Dendritic cell treated with granulocyte-macrophage colony-stimulating factor and Interleukin-4, amounts not matched to agents 40 ng/mL and 50 ng/mL, for 4 days (primary cell): ENCODE results near the gene QSOX2.

Experiments used
- H3K27ac Mint-ChIP-seq: one replicate; pipeline ENCODE4 v1.8.0; 2022; ENCODE audit warnings: mild to moderate bottlenecking, mixed read lengths
- H3K27me3 Mint-ChIP-seq: one replicate; pipeline ENCODE4 v1.8.0; 2022; ENCODE audit warnings: mild to moderate bottlenecking, mixed read lengths
- H3K36me3 Mint-ChIP-seq: one replicate; pipeline ENCODE4 v1.8.0; 2022; ENCODE audit warnings: low read depth, mixed read lengths
- H3K4me1 Mint-ChIP-seq: one replicate; pipeline ENCODE4 v1.8.0; 2022; ENCODE audit warnings: low read depth, mixed read lengths
- H3K4me3 Mint-ChIP-seq: one replicate; pipeline ENCODE4 v1.8.0; 2022; ENCODE audit warnings: mild to moderate bottlenecking, moderate library complexity, mixed read lengths
- H3K9me3 Mint-ChIP-seq: one replicate; pipeline ENCODE4 v1.8.0; 2022; ENCODE audit warnings: mixed read lengths
- intact Hi-C: fragments of 100-400 bp; cut with micrococcal nuclease; formaldehyde crosslinking; loops from one replicate; pipeline ENCODE4 v1.15.0; 2022

QSOX2 gene

GRCh38 chr9:136245219-136246150 is at the start of gene QSOX2:
TSS of gene QSOX2 (minus strand) at chr9:136245812. CDS start at chr9:136245803, 9 bp downstream.
- intact Hi-C loops: loop anchor here (1.0 kb wide), 2 partner anchors 13 to 22 kb away; no protein-coding TSS in a partner anchor
- Mint-ChIP-seq H3K27ac (peak within 1 kb of the TSS; percentile 67), H3K9me3 (no peaks in the 10 kb centered on the region), H3K4me3 (peak within 1 kb of the TSS; percentile 79), H3K4me1 (peaks cover 40% of the 10 kb centered on the region), H3K36me3 (no peaks in the 10 kb centered on the region), H3K27me3 (peaks cover 13% of the 10 kb centered on the region)

- H3K27me3 Mint-ChIP-seq: peaks cover 6% of the 10 kb centered on the region
- no peaks in the 10 kb centered on the region for H3K36me3 Mint-ChIP-seq
- no peaks in the 10 kb centered on the region for H3K9me3 Mint-ChIP-seq
- no peaks in the 10 kb centered on the region for H3K4me1 Mint-ChIP-seq
- no peak overlapping the region for H3K27ac Mint-ChIP-seq
- no peak overlapping the region for H3K4me3 Mint-ChIP-seq
- intact Hi-C loops: no loop called here
Observed at GRCh38 chr9:136295055-136295454, 49.4 kb upstream of the QSOX2 start.

DNA sequence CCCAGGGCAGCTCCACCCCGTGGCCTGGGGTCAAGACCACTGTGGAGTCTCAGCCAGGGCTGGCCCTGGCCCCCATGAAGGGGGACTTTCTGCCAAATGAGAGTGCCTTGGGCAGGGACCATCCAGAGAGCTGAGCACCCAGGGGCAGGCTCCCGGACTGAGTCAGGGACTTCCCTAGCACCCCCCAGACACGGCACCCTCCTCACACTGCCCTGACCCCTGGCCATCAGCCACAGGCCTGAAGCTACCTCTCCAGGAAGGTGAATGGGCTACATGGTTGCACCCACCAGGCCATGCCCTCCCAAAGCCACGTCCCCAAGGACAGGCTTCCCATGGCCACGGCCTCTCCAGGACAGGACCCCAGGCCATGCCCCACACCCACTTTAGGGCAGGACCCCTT is 48.8 kb upstream of the QSOX2 start:
- H3K4me3 Mint-ChIP-seq: no peak overlapping the region
- intact Hi-C loops: no loop called here
- no peaks in the 10 kb centered on the region for H3K27me3 Mint-ChIP-seq

GRCh38 chr9:136293476-136294077 is 48.0 kb upstream of the QSOX2 start:
- intact Hi-C loops: no loop called here
- Mint-ChIP-seq H3K9me3 (no peaks in the 10 kb centered on the region), H3K4me1 (no peaks in the 10 kb centered on the region), H3K27ac (no peak overlapping the region), H3K4me3 (no peak overlapping the region), H3K36me3 (no peaks in the 10 kb centered on the region), H3K27me3 (no peaks in the 10 kb centered on the region)

More for the DNA sequence above, 48.8 kb upstream of the QSOX2 start:
- Mint-ChIP-seq H3K4me1 (no peaks in the 10 kb centered on the region), H3K36me3 (no peaks in the 10 kb centered on the region), H3K9me3 (no peaks in the 10 kb centered on the region), H3K27ac (no peak overlapping the region)

GRCh38 chr9:136292591-136293448 is 47.2 kb upstream of the QSOX2 start:
- H3K27me3 Mint-ChIP-seq: no peaks in the 10 kb centered on the region
- H3K4me3 Mint-ChIP-seq: no peak overlapping the region
- intact Hi-C loops: no loop called here
- no peak overlapping the region for H3K27ac Mint-ChIP-seq
- H3K4me1 Mint-ChIP-seq: no peaks in the 10 kb centered on the region
- H3K9me3 Mint-ChIP-seq: no peaks in the 10 kb centered on the region
- no peaks in the 10 kb centered on the region for H3K36me3 Mint-ChIP-seq

DNA sequence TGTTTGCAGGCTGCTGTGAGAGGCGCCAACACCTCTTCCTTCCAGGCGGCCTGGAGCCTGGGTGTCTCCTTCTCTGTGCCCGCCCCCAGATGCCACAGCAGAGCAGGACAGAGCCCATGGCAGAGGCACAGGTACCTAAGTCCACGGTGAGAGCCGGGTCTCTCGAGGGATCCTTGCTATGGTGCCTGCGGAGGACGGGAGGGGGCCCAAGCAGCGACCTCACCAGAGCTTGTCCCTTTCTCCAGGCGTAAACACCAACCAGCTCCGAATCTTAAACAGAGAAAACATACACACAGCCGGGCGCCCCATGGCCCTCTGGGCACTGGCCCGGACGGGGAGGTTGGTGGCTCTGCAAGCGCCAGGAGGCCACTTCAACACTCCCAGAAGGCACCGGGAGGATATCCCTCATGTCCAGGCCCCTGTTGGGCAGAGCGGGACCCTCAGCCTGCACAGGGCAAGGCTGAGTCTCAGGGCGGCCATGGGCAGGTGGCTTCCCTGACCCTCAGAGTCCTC is 46.5 kb upstream of the QSOX2 start:
- intact Hi-C loops: no loop called here
- H3K4me3 Mint-ChIP-seq: no peak overlapping the region
- H3K27me3 Mint-ChIP-seq: no peaks in the 10 kb centered on the region
- H3K4me1 Mint-ChIP-seq: no peaks in the 10 kb centered on the region
- H3K9me3 Mint-ChIP-seq: no peaks in the 10 kb centered on the region
- no peak overlapping the region for H3K27ac Mint-ChIP-seq
- H3K36me3 Mint-ChIP-seq: no peaks in the 10 kb centered on the region

DNA sequence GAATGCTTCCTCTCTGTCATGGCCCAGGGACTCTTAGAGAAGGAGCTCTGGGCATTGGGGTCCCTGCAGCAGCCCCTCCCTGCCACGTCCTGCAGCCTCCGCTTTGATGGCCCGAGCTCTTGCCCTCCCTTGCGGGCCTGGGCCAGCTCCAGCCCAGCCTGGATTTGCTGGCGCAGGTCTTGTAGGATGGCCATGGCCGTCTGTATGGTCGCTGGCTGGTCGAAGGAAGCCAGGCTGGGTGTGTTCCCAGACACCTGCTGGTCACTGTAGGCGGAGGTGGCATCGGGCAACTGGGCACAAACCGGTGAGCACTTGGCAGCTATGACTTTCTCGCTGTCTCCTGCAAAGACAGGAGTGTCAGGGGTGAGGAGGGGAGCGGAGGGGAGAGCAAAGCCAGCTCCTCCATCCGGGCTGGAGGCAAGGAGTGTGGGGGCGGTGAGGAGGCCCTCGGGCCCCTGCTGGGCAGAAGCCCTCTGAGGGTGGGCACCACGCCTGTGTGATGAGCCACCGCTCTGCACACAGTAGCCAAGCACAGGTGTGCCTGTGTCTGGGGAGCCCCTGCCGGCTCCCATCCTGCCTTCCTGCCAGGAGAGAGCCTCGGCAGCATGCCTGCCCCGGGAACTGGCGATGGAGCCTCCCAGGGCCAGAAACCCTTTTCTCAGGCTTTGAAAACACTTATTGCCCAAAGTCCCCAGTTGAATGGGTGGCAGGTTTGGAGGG is 45.9 kb upstream of the QSOX2 start:
- no peaks in the 10 kb centered on the region for H3K9me3 Mint-ChIP-seq
- H3K27ac Mint-ChIP-seq: no peak overlapping the region
- no peak overlapping the region for H3K4me3 Mint-ChIP-seq
- no peaks in the 10 kb centered on the region for H3K36me3 Mint-ChIP-seq
- intact Hi-C loops: no loop called here
- H3K27me3 Mint-ChIP-seq: no peaks in the 10 kb centered on the region
- no peaks in the 10 kb centered on the region for H3K4me1 Mint-ChIP-seq

DNA sequence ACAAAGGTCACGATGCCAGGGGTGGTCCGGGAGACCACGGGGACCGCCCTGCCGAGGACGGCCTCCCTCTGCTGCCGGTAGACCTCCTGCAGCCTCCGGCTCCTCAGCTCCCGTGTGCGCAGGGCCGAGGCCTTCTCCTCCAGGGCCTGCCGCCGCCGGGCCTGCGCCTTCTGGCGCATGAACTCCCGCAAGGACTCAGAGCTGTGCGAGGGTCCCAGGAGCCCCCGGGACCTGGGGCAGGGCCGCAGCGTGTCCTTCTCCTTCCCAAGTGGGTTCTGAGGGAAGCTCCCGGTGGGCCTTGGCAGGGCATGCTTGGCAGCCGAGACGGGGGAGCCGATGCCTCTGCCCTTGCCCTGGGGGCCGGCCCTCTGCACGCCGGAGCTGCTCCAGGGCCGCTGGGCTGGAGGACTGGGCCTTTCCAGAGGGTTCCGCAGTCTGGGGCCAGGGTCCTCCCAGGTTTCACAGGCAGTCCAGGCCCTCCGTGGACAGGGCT is 44.9 kb upstream of the QSOX2 start:
- no peaks in the 10 kb centered on the region for H3K4me1 Mint-ChIP-seq
- intact Hi-C loops: no loop called here
- H3K27me3 Mint-ChIP-seq: no peaks in the 10 kb centered on the region
- no peak overlapping the region for H3K4me3 Mint-ChIP-seq
- no peaks in the 10 kb centered on the region for H3K36me3 Mint-ChIP-seq
- no peak overlapping the region for H3K27ac Mint-ChIP-seq
- H3K9me3 Mint-ChIP-seq: no peaks in the 10 kb centered on the region

GRCh38 chr9:136289651-136290507 is 44.3 kb upstream of the QSOX2 start:
- no peaks in the 10 kb centered on the region for H3K36me3 Mint-ChIP-seq
- no peaks in the 10 kb centered on the region for H3K9me3 Mint-ChIP-seq
- no peaks in the 10 kb centered on the region for H3K4me1 Mint-ChIP-seq
- H3K4me3 Mint-ChIP-seq: no peak overlapping the region
- intact Hi-C loops: no loop called here
- H3K27ac Mint-ChIP-seq: no peak overlapping the region
- H3K27me3 Mint-ChIP-seq: no peaks in the 10 kb centered on the region

DNA sequence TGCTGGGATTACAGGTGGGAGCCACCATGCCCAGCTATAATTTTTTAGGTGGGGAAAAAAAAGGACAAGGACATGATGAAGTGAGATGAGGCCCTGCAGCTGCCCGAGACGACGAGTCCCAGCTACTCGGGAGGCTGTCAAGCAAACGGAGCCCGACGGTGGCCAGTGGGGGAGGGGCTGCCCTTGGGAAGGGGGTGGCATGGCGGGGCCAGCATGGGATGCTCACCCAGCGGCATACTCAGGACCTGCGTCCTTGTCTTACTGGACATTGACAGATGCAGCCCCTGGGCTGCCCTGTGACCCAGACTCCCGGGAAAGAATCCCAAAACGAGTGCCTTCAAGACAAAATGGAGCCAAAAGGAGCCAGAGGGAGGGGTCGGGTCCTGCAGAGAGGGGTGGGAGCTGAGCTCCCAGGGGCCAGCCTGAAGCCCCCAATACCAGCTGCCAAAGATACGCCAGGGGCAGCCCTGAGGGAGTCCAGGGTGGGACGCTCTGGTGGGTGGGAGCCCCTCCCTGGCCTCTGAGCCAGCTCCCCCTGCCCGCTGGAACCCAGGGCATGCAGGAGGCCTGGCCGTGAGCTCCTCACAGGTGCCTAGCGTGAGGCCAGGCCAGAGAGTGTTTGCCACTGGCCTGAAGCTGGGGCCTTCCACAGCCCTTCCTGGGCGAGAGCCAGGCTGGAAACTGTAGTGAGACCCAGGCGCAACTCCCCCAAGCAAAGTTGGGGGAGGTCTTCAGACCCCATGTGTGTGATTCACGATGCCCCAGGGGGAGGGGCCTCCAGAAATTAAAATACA is 42.5 kb upstream of the QSOX2 start:
- H3K9me3 Mint-ChIP-seq: no peaks in the 10 kb centered on the region
- peaks cover 6% of the 10 kb centered on the region for H3K4me1 Mint-ChIP-seq
- no peaks in the 10 kb centered on the region for H3K36me3 Mint-ChIP-seq
- no peak overlapping the region for H3K4me3 Mint-ChIP-seq
- H3K27me3 Mint-ChIP-seq: peaks cover 5% of the 10 kb centered on the region
- intact Hi-C loops: no loop called here
- no peak overlapping the region for H3K27ac Mint-ChIP-seq

GRCh38 chr9:136286987-136287379 is 41.4 kb upstream of the QSOX2 start:
- intact Hi-C loops: no loop called here
- H3K36me3 Mint-ChIP-seq: no peaks in the 10 kb centered on the region

More at GRCh38 chr9:136286987-136287379, 41.4 kb upstream of the QSOX2 start:
- peaks cover 6% of the 10 kb centered on the region for H3K4me1 Mint-ChIP-seq
- H3K4me3 Mint-ChIP-seq: no peak overlapping the region
- H3K27me3 Mint-ChIP-seq: peaks cover 6% of the 10 kb centered on the region
- no peaks in the 10 kb centered on the region for H3K9me3 Mint-ChIP-seq
- no peak overlapping the region for H3K27ac Mint-ChIP-seq
